ENCODE results near the gene ABI1.

The ABI1 gene

GRCh38 chr10:26773633-26774032 lies 87.1 kb downstream of the ABI1 start:
- no peak for DNase-seq (ENCODE audit: low read depth, low spot score)

- no peak for DNase-seq (ENCODE audit: low read depth, low spot score)
These were observed 90.7 kb downstream of the ABI1 start for GRCh38 chr10:26770069-26770468.

GRCh38 chr10:26765549-26765948 lies 95.2 kb downstream of the ABI1 start:
- no peak for DNase-seq (ENCODE audit: low read depth, low spot score)

- DNase-seq (ENCODE audit: low read depth, low spot score) = no peak
These were observed 101.8 kb downstream of the ABI1 start for GRCh38 chr10:26759008-26759407.

GRCh38 chr10:26755443-26755903 lies 105.3 kb downstream of the ABI1 start:
- DNase-seq (ENCODE audit: low read depth, low spot score) = peak; percentile 17

DNA sequence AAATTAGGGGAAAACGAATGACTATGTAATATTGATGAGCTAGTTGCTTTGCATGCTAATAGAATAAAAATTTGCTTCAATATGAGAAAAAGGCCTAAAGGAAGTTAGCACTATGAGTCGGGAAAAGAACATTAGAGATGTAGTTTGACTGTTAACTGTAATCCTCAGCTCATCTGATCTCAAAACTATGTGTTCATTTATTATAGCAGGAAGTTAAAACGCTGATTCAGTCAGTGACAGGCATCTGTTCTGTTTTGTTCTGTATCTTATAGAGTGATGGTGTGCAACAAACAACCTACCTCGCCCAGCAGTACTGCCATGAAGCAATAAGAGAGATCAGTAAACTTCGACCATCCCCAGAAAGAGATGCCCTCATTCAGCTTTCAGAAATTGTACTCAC lies 114.7 kb downstream of the ABI1 start:
- no peak for DNase-seq (ENCODE audit: low read depth, low spot score)

- no peak for DNase-seq (ENCODE audit: low read depth, low spot score)
These were observed 116.9 kb downstream of the ABI1 start for GRCh38 chr10:26743841-26744240.

- no peak for DNase-seq (ENCODE audit: low read depth, low spot score)
These were observed 117.7 kb downstream of the ABI1 start for GRCh38 chr10:26743091-26743490.

DNA sequence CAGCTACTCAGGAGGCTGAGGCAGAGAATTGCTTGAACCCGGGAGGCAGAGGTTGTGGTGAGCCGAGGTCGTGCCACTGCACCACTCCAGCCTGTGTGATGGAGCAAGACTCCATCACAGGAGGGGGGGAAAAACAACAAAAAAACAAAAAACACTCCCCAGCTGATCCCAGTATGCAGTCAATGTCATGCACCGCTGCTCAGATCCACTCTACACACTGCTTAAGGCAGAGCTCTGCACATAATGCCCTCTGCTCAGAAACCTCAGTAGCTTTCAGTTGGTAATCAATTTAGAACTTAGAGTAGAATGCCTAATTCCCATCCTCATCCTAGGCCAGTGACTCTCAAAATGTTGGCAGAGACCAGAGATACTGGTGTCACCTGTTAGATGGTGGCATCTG lies 119.4 kb downstream of the ABI1 start:
- DNase-seq (ENCODE audit: low read depth, low spot score) = no peak

DNA sequence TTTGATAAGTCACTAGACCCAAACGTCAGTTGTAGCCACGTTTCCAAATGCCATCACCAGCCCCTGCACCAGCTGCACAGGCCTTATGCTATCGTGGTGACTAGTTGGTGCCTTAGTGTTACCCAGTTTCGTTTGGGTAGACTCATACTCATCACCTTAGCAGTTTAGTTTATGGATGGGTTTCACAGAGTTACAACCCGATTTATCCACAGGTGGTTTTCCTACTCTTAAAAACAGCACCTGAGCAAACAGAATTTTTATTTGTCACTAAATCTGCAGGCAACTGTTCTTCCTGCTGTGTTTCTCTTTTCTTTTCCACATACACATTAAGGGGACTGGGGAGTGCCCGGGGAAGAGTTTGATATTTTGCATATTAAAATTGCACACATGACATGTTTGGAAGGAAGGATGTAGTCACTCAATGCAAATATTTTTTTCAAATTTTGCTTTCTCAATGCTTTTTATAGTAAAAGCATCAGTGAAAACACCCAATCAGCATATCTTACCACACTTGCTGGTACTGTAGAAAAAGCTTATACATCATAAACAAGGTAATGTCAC lies 121.6 kb downstream of the ABI1 start:
- DNase-seq (ENCODE audit: low read depth, low spot score) = no peak

- DNase-seq (ENCODE audit: low read depth, low spot score) = no peak
These were observed 122.4 kb downstream of the ABI1 start for GRCh38 chr10:26738301-26738911.

GRCh38 chr10:26737730-26738129 lies 123.0 kb downstream of the ABI1 start:
- DNase-seq (ENCODE audit: low read depth, low spot score) = no peak

- no peak for DNase-seq (ENCODE audit: low read depth, low spot score)
These were observed 125.3 kb downstream of the ABI1 start for GRCh38 chr10:26735435-26735834.

DNA sequence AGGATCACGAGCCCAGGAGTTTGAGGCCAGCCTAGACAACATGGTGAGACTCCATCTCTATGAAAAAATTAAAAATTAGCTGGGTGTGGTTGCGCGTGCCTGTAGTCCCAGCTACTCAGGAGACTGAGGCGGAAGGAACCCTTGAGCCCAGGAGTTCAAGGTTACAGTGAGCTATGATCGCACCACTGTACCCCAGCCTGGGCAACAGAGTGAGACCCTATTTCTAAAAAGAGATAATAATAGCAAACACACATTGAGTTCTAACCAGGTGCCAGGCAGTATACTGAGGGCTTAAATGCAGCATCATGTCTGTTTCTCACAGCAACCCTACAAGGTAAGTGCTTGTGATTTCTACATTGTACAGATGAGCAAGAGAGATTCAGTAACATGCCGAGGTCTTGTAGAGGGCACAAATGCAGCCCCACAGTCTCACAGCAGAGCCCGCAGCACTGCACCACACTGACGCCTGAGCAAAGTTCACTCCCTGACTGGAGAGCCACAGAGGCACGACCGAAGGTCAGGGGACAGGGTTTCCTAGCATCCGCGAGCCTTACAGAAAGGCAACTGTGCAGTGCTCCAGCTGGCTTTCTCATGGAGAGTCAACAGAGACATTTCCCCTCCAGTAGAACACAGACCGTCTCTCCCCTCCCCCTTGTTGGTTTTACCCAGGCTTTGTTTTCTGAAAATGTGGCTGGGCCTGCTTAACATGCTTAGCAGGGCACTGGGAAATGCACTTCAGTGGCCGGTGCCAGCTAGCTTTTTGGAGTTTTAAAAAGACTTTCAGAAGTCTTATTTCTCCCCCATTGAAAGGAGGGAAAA lies 126.8 kb downstream of the ABI1 start:
- DNase-seq (ENCODE audit: low read depth, low spot score) = no peak

DNA sequence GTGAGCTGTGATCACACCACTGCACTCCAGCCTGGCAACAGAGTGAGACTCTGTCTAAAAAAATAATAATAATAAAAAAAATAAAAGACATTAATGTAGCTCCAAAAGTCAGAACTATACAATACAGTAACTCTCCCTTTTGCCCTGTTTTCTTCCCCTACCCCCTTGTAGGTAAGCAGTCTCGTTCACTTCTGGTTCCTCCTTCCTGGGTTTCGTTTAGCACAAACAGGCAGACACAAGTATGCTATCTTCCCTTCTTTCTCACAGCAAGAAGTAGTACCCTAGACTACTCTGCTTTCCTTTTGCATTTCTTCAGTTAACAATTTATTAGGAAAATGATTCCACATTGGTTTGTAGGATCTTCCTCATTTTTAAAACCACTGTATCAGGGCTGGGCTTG lies 130.2 kb downstream of the ABI1 start:
- DNase-seq (ENCODE audit: low read depth, low spot score) = no peak

DNA sequence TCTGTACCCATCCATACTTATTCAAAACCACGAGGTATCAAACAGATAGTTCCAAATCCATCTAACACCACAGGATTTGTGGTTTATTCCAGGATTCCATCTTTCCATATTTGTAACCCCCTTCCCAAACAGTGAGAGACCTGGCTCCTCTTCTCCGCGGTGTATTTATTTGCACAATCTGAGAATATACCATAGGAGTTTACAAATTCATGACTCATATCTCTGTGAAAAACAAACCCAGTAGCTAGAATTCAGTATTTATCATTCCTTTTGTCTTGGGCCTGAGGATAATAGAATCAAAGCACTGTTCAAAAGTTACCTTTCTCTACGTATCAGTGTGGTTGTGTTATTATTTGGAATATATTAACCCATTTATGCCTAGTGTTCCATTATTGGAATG lies 131.4 kb downstream of the ABI1 start:
- no peak for DNase-seq (ENCODE audit: low read depth, low spot score)

DNA sequence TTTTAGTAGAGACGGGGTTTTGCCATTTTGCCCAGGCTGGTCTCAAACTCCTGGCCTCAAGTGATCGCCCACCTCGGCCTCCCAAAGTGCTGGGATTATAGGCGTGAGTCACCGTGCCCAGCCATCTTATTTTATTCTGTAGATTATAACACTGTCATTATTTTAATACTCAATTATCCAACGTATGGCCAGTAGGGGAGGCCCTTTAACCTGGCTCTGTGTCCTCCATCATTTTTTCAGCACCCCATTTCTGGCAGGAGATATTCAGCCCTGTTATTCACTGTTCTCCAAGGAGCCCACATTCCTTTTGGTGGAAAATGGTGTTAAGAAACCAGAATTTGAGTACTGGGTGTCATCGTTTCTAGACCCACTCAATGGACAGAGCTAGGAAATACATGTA lies 131.8 kb downstream of the ABI1 start:
- no peak for DNase-seq (ENCODE audit: low read depth, low spot score)

- no peak for DNase-seq (ENCODE audit: low read depth, low spot score)
These were observed 133.8 kb downstream of the ABI1 start for GRCh38 chr10:26727005-26727404.

DNA sequence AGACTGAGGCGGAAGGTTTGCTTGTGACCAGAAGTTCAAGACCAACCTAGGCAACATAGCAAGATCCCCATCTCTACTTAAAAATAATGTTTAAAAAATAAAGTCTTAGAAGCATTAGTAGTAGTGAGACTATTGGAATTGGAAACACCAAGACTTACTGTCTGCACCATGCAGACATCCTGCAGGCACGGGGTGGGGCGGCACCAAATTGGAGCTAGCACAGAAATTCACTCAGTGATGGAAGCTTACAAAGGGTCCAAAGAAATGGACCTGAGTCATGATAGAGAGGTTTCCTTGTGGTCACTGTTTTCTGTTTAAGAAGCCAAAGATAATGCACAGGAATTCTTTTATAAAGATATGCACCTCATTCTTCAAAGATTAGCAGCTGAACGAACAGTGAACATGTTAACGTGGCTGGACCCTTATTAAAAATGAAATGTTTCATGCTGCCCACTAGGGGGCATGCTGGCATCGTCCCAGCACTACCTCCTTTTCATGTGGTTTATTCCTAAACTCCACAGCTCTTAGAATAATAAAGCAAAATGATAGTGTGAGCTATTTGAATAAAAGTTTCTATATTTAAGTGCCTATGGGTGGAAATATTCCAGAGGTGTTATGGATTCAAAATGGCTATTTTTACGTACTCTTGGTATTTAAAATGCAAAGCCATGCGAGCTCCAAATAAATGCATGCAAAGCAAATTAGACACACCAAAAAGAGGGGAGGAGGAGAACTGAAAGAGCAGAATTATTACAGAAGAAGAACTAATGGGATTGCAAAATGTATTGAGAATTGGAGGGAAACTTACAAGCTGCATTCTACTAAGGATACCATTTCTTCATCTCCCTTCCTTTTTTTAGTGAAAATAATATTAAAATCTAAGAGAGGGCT lies 134.7 kb downstream of the ABI1 start:
- DNase-seq (ENCODE audit: low read depth, low spot score) = peak; percentile 44

DNA sequence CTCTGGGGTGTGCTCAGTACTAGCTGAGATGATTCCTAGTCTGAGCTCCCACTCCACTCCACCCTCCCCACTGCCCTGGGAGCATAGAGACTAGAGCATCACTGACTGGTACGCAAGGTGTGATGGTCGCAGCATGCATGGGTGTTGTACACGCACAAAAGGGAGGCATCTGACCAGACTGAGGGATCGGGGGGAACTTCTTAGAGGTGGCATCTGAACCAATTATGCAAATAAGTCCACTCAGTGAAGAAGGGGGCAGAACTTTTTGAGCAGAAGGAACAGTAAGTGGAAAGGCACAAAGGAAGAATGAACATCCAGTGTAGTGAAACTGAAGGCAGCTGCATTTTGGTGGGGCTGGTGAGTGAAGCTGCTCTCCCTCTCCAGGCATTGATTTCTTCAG lies 137.7 kb downstream of the ABI1 start:
- DNase-seq (ENCODE audit: low read depth, low spot score) = no peak

DNA sequence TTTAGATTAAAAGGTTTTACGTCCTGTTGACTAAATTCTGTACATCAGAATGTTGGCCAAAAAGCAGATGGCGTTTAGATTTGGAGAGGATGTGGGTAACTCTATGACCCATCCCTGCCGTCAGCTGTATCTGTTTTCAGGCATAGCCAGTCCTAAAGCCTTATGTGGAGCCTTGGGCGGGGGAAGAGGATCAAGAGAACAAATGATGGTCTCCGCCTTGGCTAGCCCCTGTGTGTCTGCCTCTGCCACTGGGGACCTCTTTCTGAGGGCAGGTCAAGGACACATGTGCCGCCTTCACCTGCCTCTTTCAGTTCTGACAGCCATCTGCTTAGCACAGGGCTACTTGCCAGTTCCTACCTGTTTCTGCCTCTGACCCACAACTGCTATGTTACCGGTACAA lies 139.2 kb downstream of the ABI1 start:
- no peak for DNase-seq (ENCODE audit: low read depth, low spot score)

- DNase-seq (ENCODE audit: low read depth, low spot score) = no peak
These were observed 143.3 kb downstream of the ABI1 start for GRCh38 chr10:26717476-26717875.
